A673 (cell line): ENCODE measurements around the gene ENO4. TPM values are rescaled to one million over a fixed set of nuclear protein-coding genes. Genes with fewer than 3 reads are reported as not detected.

Experiments
- BruUV-seq: library from RNA; stranded (reverse); fragments of 400-500 nt; replicated peaks from 2 replicates; lab custom pipeline; 2021; lab: Mats Ljungman, UMichigan
- CTCF ChIA-PET: fragments of 300-600 bp; sonication (Branson Sonifier 250); formaldehyde crosslinking; loops from one replicate; lab custom pipeline; 2022; ENCODE audit warnings: antibody characterized with exemption; lab: Charles Lee
- POLR2A ChIA-PET: fragments of 300-600 bp; sonication (Branson Sonifier 250); formaldehyde crosslinking; loops from one replicate; lab custom pipeline; 2022; ENCODE audit warnings: antibody characterized with exemption; ENCODE audit not compliant: low non-redundant PET; lab: Charles Lee
- DNase-seq: peaks from one replicate; pipeline ENCODE4 v3.0.0-alpha.2; 2015; ENCODE audit warnings: low spot score
- H3K27ac ChIP-seq: fragments of 200-600 bp; sonication (generic); 2 replicates; pipeline ENCODE4 v1.5.1; 2016; ENCODE audit warnings: mixed run types, low read depth, mild to moderate bottlenecking, mixed read lengths, antibody characterized with exemption, low read length; ENCODE audit not compliant: poor library complexity, severe bottlenecking
- H3K27me3 ChIP-seq: fragments of 200-600 bp; sonication (generic); replicated peaks from 2 replicates; pipeline ENCODE4 v1.6.1; 2017; ENCODE audit warnings: mixed run types, low read depth, mild to moderate bottlenecking, mixed read lengths, antibody characterized with exemption, low read length; ENCODE audit not compliant: insufficient read depth, poor library complexity
- H3K36me3 ChIP-seq: fragments of 200-600 bp; sonication (generic); 2 replicates; pipeline ENCODE4 v1.6.1; 2016; ENCODE audit warnings: mixed run types, mild to moderate bottlenecking, mixed read lengths, antibody characterized with exemption, low read length; ENCODE audit not compliant: insufficient read depth, poor library complexity, severe bottlenecking
- H3K4me1 ChIP-seq: fragments of 200-600 bp; sonication (generic); 2 replicates; pipeline ENCODE4 v1.6.1; 2017; ENCODE audit warnings: mixed run types, mild to moderate bottlenecking, mixed read lengths, antibody characterized with exemption, low read length; ENCODE audit not compliant: insufficient read depth, poor library complexity, severe bottlenecking
- H3K4me3 ChIP-seq: fragments of 200-600 bp; sonication (generic); 2 replicates; pipeline ENCODE4 v1.5.1; 2016; ENCODE audit warnings: low read depth, mixed run types, mild to moderate bottlenecking, mixed read lengths, low read length; ENCODE audit not compliant: poor library complexity, severe bottlenecking
- H3K9me3 ChIP-seq: fragments of 200-600 bp; sonication (generic); 2 replicates; pipeline ENCODE4 v1.6.1; 2016; ENCODE audit warnings: mixed run types, low read depth, mild to moderate bottlenecking, mixed read lengths, antibody characterized with exemption, low read length; ENCODE audit not compliant: poor library complexity, severe bottlenecking
- EZH2 ChIP-seq: fragments of 200-600 bp; sonication (generic); IDR thresholded peaks from 2 replicates; pipeline ENCODE4 v1.6.1; 2017; ENCODE audit warnings: borderline replicate concordance, low read depth, mild to moderate bottlenecking, mixed read lengths, antibody characterized with exemption, low read length; ENCODE audit not compliant: poor library complexity, severe bottlenecking
- intact Hi-C: fragments of 100-400 bp; cut with micrococcal nuclease; formaldehyde crosslinking; loops from one replicate; pipeline ENCODE4 v1.10.0; 2022; ENCODE audit not compliant: unreplicated experiment
- total RNA-seq: library from RNA; stranded (reverse); gene quantifications from 2 replicates; pipeline ENCODE4 v1.2.3, GENCODE V29; 2021
- TF ChIP-seq, protein P1 (sequence below): fragments of 300-800, 200-600 bp; sonication (generic); conservative IDR thresholded peaks from 2 replicates; pipeline ENCODE4 v1.5.1; 2017; ENCODE audit warnings: low read depth, mild to moderate bottlenecking, antibody characterized with exemption, low read length, moderate library complexity, mixed read lengths

ENO4 gene
- total RNA-seq, 1 experiment from 2014 or later: 0.28 TPM

DNA sequence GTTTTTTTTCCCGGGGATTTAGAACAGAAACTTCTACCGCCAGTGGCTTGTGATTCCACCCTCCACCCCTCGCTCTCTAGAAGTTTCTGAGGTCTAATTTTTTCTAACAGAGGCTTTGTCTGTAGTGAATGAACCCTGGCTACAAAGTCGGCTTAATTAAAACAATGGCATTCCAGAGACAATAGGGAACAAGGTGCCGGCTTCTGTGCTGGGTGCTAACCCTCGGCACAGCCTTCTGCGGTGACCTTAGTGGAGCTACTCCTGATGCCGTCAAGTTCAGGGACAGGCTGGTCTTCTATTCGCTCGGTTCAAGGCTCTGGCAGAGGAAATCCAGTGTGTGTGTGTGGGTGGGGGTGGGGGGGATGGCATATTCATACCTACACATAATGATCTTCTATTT is 32.1 kb upstream of the ENO4 start:
- ChIA-PET POLR2A (no interaction called here), CTCF (no interaction called here)
- H3K4me1 ChIP-seq: no peaks in the 10 kb centered on the region
- H3K4me3 ChIP-seq: no peak overlapping the region
- no peaks in the 10 kb centered on the region for H3K9me3 ChIP-seq
- intact Hi-C loops: no loop called here
- no peak overlapping the region for H3K27ac ChIP-seq
- H3K36me3 ChIP-seq: no peaks in the 10 kb centered on the region
- no peak for TF ChIP-seq EZH2
- TF ChIP-seq, protein P1, sequence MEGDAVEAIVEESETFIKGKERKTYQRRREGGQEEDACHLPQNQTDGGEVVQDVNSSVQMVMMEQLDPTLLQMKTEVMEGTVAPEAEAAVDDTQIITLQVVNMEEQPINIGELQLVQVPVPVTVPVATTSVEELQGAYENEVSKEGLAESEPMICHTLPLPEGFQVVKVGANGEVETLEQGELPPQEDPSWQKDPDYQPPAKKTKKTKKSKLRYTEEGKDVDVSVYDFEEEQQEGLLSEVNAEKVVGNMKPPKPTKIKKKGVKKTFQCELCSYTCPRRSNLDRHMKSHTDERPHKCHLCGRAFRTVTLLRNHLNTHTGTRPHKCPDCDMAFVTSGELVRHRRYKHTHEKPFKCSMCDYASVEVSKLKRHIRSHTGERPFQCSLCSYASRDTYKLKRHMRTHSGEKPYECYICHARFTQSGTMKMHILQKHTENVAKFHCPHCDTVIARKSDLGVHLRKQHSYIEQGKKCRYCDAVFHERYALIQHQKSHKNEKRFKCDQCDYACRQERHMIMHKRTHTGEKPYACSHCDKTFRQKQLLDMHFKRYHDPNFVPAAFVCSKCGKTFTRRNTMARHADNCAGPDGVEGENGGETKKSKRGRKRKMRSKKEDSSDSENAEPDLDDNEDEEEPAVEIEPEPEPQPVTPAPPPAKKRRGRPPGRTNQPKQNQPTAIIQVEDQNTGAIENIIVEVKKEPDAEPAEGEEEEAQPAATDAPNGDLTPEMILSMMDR: no peak
- BruUV-seq: no TSS peak
- no peaks in the 10 kb centered on the region for H3K27me3 ChIP-seq
- DNase-seq: no peak

DNA sequence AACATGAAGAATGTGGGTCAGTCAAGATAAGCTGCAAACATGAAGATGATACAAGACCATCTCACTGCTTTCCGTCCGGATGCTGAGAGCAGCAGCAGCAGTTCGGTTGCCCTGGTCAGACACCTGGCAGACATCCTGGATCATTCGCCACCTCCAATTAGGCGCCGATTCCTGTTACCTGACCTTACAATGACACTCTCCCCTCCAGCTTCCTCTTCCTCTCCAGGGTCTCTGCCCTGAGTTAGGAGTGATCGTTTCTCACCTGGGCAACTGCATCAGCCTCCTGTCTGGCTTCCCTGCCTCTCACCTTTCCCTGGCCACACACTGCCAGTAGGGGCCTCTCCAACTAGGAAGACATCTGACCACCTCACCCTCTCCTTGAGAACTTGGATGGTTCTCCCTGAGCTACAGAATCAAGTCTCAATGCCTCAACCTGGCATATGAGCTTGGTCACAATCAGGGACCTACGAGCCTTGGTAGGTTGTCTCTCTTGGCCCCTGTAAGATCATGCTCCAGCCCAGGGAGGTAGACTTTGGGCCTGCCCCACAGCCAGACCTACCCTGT is 31.4 kb upstream of the ENO4 start:
- Histone ChIP-seq H3K27me3 (no peaks in the 10 kb centered on the region), H3K4me1 (no peaks in the 10 kb centered on the region), H3K4me3 (no peak overlapping the region), H3K27ac (no peak overlapping the region), H3K36me3 (no peaks in the 10 kb centered on the region), H3K9me3 (no peaks in the 10 kb centered on the region)
- CTCF ChIA-PET: no interaction called here
- no peak for TF ChIP-seq EZH2
- TF ChIP-seq, protein P1: no peak
- intact Hi-C loops: no loop called here
- no TSS peak for BruUV-seq
- no peak for DNase-seq
- POLR2A ChIA-PET: no interaction called here

DNA sequence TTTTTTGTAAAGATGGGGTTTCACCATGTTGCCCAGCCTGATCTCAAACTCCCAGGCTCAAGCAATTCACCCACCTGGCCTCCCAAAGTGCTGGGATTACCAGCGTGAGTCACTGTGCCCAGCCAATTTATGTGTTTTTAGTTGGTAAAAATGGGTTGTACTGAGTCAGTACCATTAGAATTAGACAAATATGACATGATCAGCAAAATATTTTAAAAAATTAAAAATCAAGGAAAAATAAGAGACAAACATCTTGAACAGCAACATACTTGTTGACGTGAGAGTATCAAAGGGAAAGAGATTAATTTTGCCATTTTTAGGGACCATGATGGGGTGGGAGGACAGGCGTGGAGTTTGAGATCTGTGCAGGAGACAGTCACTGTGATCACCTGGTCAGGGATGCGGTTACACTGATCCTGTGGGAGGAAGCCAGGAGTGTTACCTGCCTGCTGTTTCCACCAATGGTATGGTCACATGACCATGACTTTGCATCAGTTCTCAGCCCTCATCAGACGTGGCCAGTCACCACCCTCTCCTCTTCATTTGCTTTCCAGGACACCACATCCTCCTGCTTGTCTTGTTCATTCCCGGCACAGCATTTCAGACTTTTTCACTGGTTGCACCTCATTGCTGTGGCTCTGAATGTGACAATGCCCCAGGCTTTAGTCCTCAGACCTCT is 29.2 kb upstream of the ENO4 start:
- Histone ChIP-seq H3K27me3 (no peaks in the 10 kb centered on the region), H3K4me1 (no peaks in the 10 kb centered on the region), H3K27ac (no peak overlapping the region), H3K4me3 (no peak overlapping the region), H3K36me3 (no peaks in the 10 kb centered on the region), H3K9me3 (no peaks in the 10 kb centered on the region)
- POLR2A ChIA-PET: no interaction called here
- CTCF ChIA-PET: no interaction called here
- intact Hi-C loops: no loop called here
- TF ChIP-seq, protein P1: no peak
- no peak for TF ChIP-seq EZH2
- no TSS peak for BruUV-seq
- DNase-seq: no peak
